GM10248 (cell line): ENCODE measurements around the gene VPS26B.
A peak's percentile ranks its signal among the peaks of the same experiment; 100 is the strongest.
"Not testable (repeated sequence)": the region's sequence is repeated elsewhere in the genome, so short reads cannot be mapped to it uniquely, and the experiment has no call there.

Experiments used
- CTCF ChIA-PET: fragments of 300-600 bp; sonication (Branson Sonifier 250); formaldehyde crosslinking; extraction: SDS; loops from one replicate; lab custom pipeline; 2021; ENCODE audit warnings: antibody characterized with exemption; lab: Yijun Ruan, JAX
- POLR2A ChIA-PET: fragments of 350-650 bp; sonication (Branson Sonifier 250); formaldehyde crosslinking; extraction: SDS; loops from one replicate; lab custom pipeline; 2020; ENCODE audit warnings: antibody characterized with exemption; lab: Yijun Ruan, JAX
- DNase-seq: peaks from one replicate; pipeline ENCODE4 v3.0.0; 2012; ENCODE audit errors: extremely low spot score
- TF ChIP-seq, protein P1 (sequence below): IDR thresholded peaks from 2 replicates; pipeline ENCODE4 v1.5.1; 2012; ENCODE audit warnings: mild to moderate bottlenecking, low read depth; ENCODE audit errors: extremely low read depth, missing control alignments, control extremely low read depth

VPS26B gene

DNA sequence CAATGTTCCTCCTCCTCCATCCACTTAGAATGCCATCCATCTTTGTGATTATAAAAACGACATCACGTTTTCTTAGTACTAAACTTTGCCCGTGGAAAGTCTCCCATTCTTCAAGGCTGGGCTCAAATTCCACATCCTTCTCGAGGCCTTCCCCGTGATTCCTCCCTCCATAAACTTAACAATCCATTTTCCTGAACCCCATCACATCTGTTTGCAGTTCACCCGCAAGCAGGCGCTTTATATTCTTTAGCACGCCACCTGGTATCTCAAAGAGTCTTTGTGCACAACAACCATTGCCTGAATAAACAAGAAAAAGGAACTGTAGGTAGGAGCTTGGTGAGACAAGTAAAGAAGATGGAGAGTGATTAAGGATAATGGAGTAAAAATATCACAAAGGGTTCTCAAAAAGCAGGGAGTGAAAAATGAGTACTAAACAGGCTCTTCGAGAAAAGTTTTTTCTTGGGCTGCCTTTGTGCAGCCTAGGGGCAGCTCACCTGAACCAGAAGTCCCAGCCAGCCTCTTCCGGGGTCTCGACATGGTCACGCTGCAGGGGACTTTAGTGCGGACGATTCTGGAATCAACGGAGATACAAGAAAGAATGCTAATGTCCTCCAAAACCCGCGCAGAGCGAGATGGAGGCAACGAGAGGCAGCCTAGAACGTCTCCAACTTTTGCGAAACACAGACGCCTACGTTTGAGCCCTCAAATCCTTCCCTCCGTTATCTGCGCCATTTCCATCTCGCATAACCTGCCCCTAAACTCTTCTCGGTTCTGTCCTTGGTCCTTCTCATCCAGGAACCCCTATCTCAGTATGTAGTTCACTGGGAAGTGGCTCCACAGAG, 28.1 kb downstream of the VPS26B start:
- CTCF ChIA-PET, result interaction anchor here (1.0 to 5.5 kb wide), 5 partner anchors 8 to 53 kb away, joined by 3 to 46 read pairs (median 5); partner anchors contain the start of gene GLB1L3
- TF ChIP-seq, protein P1, sequence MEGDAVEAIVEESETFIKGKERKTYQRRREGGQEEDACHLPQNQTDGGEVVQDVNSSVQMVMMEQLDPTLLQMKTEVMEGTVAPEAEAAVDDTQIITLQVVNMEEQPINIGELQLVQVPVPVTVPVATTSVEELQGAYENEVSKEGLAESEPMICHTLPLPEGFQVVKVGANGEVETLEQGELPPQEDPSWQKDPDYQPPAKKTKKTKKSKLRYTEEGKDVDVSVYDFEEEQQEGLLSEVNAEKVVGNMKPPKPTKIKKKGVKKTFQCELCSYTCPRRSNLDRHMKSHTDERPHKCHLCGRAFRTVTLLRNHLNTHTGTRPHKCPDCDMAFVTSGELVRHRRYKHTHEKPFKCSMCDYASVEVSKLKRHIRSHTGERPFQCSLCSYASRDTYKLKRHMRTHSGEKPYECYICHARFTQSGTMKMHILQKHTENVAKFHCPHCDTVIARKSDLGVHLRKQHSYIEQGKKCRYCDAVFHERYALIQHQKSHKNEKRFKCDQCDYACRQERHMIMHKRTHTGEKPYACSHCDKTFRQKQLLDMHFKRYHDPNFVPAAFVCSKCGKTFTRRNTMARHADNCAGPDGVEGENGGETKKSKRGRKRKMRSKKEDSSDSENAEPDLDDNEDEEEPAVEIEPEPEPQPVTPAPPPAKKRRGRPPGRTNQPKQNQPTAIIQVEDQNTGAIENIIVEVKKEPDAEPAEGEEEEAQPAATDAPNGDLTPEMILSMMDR, result no peak
- DNase-seq, result no peak
- POLR2A ChIA-PET, result no interaction called here

DNA sequence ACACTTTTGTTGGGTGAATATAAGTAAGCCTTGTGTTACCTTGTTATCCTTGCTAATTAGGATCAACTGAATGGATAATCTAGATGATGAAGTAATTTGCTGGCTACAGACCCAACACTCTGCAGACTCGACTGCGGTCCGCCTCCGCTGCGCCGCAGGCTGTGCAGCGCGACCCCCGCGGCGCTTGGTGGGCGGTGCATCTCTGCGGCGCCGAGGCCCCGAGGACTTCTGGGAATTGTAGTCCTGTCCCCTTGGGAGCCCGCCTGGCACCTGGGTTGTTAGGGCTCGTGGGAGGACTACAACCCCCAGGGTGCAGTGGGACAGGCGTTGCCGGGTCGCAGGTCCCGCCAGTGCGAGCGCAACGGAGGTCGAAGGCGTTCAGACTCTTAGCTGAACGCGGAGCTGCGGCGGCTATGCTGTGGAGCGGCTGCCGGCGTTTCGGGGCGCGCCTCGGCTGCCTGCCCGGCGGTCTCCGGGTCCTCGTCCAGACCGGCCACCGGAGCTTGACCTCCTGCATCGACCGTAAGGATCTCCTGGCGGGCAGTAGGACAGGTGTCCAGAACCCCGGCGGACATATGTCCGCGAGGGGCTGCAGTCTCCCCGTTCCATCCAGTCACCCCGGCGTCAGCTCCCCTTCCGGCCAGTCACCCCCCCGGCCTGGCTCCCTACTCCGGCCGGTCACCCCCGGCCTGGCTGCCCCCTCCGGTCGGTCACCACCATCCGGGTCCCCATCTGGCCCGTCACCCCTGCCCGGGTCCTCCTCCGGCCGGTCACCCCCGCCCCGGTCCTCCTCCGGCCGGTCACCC, 28.9 kb downstream of the VPS26B start, which contains the start of the genes ACAD8 and THYN1:
Gene ACAD8 (plus strand): TSS at position 381 of the 806 bp plus-strand sequence. CDS start 33 bp downstream, at position 414.
Gene THYN1 (minus strand): TSS at position 165 of the 806 bp plus-strand sequence. CDS start 470 bp downstream, outside the sequence.
- POLR2A ChIA-PET, result no interaction called here
- CTCF ChIA-PET, result interaction anchor here (0.7 to 5.5 kb wide), 8 partner anchors 9 to 54 kb away, joined by 3 to 46 read pairs (median 4); partner anchors contain the start of gene GLB1L3

DNA sequence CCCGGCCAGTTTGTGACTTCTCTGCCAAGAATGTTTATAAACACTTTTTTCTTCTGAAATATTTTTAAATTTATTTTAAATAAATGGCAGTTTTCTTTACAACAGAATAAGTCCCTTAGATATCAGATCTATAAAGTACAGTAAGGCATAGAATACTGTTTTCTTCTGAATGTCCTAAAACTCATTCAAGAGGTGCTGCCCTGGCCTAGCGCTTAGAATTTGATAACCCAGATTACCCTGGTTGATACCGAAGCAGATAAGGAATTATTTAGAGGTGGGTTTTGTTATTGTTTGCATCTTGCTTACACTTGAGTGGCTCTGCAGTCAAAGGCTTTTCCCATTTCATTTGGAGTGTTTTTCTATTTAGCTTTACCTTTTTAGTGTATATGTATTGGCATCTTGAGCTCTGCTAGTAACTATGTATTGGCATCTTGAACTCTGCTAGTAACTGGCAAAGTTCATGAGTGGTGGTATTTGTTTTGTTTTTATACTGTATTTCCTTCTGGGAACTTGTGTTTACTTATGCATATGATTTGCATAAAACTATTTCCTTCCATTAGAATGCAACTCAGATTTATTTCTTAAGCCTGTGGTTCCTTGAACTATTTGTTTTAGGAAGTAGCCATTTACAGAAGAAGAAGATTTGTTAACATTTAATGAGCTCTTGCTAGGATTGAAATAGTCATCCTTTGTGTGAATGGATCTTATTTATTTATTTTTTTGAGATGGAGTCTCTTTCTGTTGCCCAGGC, 30.1 kb downstream of the VPS26B start:
- no peak for DNase-seq
- TF ChIP-seq, protein P1, result no peak
- ChIA-PET CTCF (interaction anchor here (1.0 to 5.5 kb wide), 7 partner anchors 9 to 46 kb away, joined by 3 to 46 read pairs (median 4); partner anchors contain the start of gene GLB1L3), POLR2A (no interaction called here)

More for the DNA sequence above, 28.9 kb downstream of the VPS26B start, which contains the start of the genes ACAD8 and THYN1:
- TF ChIP-seq, protein P1, result no peak
- DNase-seq, result peak; percentile 98

DNA sequence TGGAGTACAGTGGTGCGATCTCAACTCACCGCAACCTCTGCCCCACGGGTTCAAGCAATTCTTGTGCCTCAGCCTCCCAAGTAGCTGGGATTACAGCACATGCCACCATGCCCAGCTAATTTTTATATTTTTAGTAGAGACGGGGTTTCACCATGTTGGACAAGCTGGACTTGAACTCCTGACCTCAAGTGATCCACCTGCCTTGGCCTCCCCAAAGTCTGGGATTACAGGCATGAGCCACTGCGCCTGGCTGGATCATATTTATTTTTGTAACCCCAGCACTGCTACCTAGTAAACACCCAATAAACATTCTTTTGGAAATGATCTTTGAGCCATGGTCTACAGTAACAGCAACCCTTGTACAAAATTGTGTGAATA, 30.7 kb downstream of the VPS26B start:
- CTCF ChIA-PET, result interaction anchor here (1.0 to 5.5 kb wide), 6 partner anchors 8 to 47 kb away, joined by 3 to 46 read pairs (median 4); no protein-coding TSS in a partner anchor
- POLR2A ChIA-PET, DNase-seq: not testable (repeated sequence)

DNA sequence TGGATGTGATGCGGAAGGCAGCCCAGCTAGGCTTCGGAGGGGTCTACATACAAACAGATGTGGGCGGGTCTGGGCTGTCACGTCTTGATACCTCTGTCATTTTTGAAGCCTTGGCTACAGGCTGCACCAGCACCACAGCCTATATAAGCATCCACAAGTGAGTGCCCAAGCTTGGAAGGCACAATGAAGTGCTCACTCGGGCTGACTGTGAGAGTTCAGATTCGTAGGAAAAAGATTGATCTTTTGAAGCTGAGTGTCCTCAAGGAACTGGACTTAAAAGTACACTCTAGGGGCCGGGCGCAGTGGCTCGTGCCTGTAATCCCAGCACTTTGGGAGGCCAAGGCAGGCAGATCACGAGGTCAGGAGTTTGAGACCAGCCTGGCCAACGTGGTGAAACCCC, 32.6 kb downstream of the VPS26B start:
- TF ChIP-seq, protein P1, result no peak
- ChIA-PET POLR2A (no interaction called here), CTCF (interaction anchor here (1.5 to 2.6 kb wide), 2 partner anchors 13 kb away, joined by 3 to 8 read pairs; no protein-coding TSS in a partner anchor)
- no peak for DNase-seq

DNA sequence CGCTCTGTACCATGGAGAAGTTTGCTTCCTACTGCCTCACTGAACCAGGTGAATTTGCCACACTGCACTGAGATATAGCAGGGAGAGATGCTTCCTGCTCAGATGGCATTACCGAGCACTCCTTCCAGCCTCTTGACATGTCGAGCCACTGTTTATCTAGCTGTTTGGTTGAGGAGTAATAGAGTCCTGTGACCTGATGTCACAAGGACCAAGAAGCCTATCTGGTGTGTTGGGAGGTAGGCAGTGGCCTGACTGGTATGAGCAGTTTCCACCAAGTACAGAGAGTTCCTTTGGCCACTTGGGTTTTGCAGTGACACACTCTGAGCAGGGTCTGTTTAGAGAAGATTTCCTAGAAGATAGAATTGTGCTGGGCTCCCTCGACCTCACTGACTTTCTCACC, 34.1 kb downstream of the VPS26B start:
- TF ChIP-seq, protein P1, result no peak
- POLR2A ChIA-PET, result no interaction called here
- CTCF ChIA-PET, result interaction anchor here (1.1 to 2.6 kb wide), 2 partner anchors 14 to 23 kb away, joined by 3 to 8 read pairs; no protein-coding TSS in a partner anchor
- no peak for DNase-seq
